Left lobe of liver (tissue), 2 donors: ENCODE results near the gene CTDSPL. TPM values are rescaled to one million over a fixed set of nuclear protein-coding genes. Genes with fewer than 3 reads are reported as not detected.
A peak's percentile ranks its signal among the peaks of the same experiment; 100 is the strongest.

Source experiments
- ATAC-seq: fragments of 200-7000 bp; cut with Tn5 transposase; one replicate; pipeline ENCODE4 v1.9.1; 2020; ENCODE audit warnings: mild to moderate bottlenecking, moderate library complexity
- DNase-seq: peaks from one replicate; pipeline ENCODE4 v3.0.0-alpha.2; 2020; ENCODE audit warnings: low spot score
- total RNA-seq: library from RNA; stranded (reverse); gene quantifications from one replicate; pipeline ENCODE4 v1.2.1, GENCODE V29; 2021
- donor health status: DM: no; HTN: no; CAD: no; lungs with moderate emphysema.
- donor health status: DM: no; HTN: yes; CAD: no.

Gene CTDSPL
- total RNA-seq, 1 donor from 2014 or later: 22.1 TPM

GRCh38 chr3:37853691-37854413 lies 7.8 kb upstream of the CTDSPL start:
- peak; percentile 67 for ATAC-seq
- DNase-seq: peak; percentile 66

GRCh38 chr3:37855363-37855970 lies 6.2 kb upstream of the CTDSPL start:
- ATAC-seq (peak; percentile 73), DNase-seq (peak; percentile 85)

- peak; percentile 72 for DNase-seq
- ATAC-seq: peak; percentile 38
Measured at GRCh38 chr3:37856381-37856780, 5.3 kb upstream of the CTDSPL start.

- ATAC-seq (no peak), DNase-seq (no peak)
Measured at GRCh38 chr3:37858742-37859141, 2.9 kb upstream of the CTDSPL start.

GRCh38 chr3:37859354-37859753 lies 2.3 kb upstream of the CTDSPL start:
- DNase-seq (no peak), ATAC-seq (no peak)

- ATAC-seq: no peak
- DNase-seq: no peak
Measured at GRCh38 chr3:37859908-37860199, 1.8 kb upstream of the CTDSPL start.

GRCh38 chr3:37862219-37862902 lies 681 bp downstream of the CTDSPL start:
- ATAC-seq (peak; percentile 40), DNase-seq (peak; percentile 70)

- ATAC-seq (no peak), DNase-seq (no peak)
Measured at GRCh38 chr3:37862903-37863815, 1.5 kb downstream of the CTDSPL start.

GRCh38 chr3:37863949-37864822 lies 2.5 kb downstream of the CTDSPL start:
- DNase-seq: no peak
- ATAC-seq: no peak

- ATAC-seq: no peak
- no peak for DNase-seq
Measured at GRCh38 chr3:37864904-37865303, 3.2 kb downstream of the CTDSPL start.

- no peak for ATAC-seq
- no peak for DNase-seq
Measured at GRCh38 chr3:37867144-37867543, 5.5 kb downstream of the CTDSPL start.

GRCh38 chr3:37871858-37872257 lies 10.2 kb downstream of the CTDSPL start:
- no peak for DNase-seq
- ATAC-seq: no peak

GRCh38 chr3:37872413-37873160 lies 10.9 kb downstream of the CTDSPL start:
- DNase-seq: no peak
- no peak for ATAC-seq

GRCh38 chr3:37876279-37876678 lies 14.6 kb downstream of the CTDSPL start:
- ATAC-seq (no peak), DNase-seq (no peak)

- ATAC-seq: no peak
- DNase-seq: no peak
Measured at GRCh38 chr3:37882711-37883110, 21.0 kb downstream of the CTDSPL start.

GRCh38 chr3:37885814-37886213 lies 24.1 kb downstream of the CTDSPL start:
- ATAC-seq: peak; percentile 11
- no peak for DNase-seq

- ATAC-seq: no peak
- no peak for DNase-seq
Measured at GRCh38 chr3:37886395-37886794, 24.7 kb downstream of the CTDSPL start.

GRCh38 chr3:37887062-37887461 lies 25.4 kb downstream of the CTDSPL start:
- ATAC-seq: peak; percentile 83
- peak; percentile 62 for DNase-seq

- ATAC-seq (no peak), DNase-seq (no peak)
Measured at GRCh38 chr3:37887824-37888223, 26.1 kb downstream of the CTDSPL start.

GRCh38 chr3:37888421-37888820 lies 26.7 kb downstream of the CTDSPL start:
- no peak for DNase-seq
- no peak for ATAC-seq
